Measurements from ENCODE around the gene AGBL1.

GRCh38 chr15:86284635-86285034 is 205.0 kb downstream of the AGBL1 start:
- TF ChIP-seq POLR2AphosphoS5 (IDR thresholded peaks at IDR 0.05; ENCODE audit: low read depth, low read length) = no peak
- TF ChIP-seq REST (IDR thresholded peaks at IDR 0.05; ENCODE audit: insufficient read depth in 1 of 2, low read depth in 2 of 2, low read length in 2 of 2) = no peak
- TF ChIP-seq SIN3A (IDR thresholded peaks at IDR 0.05; ENCODE audit: borderline replicate concordance, insufficient read depth, low read length) = no peak
- no peak for TF ChIP-seq TAF1 (IDR thresholded peaks at IDR 0.05; ENCODE audit: borderline replicate concordance, insufficient read depth, low read length)

All from PFSK-1 (cell line).